ENCODE data around the gene KIF26A. TPM values are rescaled to one million over a fixed set of nuclear protein-coding genes. Genes with fewer than 3 reads are reported as not detected.
A peak's percentile ranks its signal among the peaks of the same experiment; 100 is the strongest.

KIF26A gene
- total RNA-seq, 1 donor from 2014 or later, result 1.4 TPM

DNA sequence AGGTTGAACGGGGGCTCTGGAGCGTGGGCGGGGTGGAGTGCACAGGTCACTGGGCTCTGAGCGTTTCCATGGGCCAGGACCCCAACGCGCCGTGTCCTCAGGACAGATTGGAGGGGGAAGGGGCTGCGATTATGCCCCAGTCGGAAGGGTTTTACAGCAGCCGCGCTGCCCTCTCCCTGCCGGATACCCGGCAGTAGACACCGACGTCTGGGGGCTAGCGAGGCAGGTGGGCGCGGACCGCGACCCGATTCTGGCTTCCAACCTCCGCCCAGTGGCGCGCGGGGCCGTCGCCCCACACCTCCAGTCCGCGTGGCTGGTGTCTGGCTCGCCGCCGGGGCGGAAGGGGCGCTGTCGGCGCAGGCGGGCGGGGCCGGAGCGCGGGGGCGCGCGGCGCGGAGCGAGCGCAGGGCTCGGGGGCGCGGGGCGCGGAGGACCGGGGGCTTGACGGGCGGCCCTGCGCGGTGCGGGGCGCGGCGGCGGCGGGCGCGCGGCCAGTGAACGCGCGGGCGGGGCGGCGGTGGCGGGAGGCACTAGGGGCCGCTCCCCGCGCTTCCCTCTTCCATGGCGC lies 2.4 kb upstream of the KIF26A start:
- Histone ChIP-seq H3K4me3 (ENCODE audit: insufficient read depth, low read depth, low read length) (no peak overlapping the region), H3K4me2 (ENCODE audit: low read length) (peak overlapping the region; percentile 54), H3K9ac (ENCODE audit: low read length) (no peak overlapping the region), H2AFZ (ENCODE audit: low read depth, low read length) (no peak overlapping the region), H3K4me1 (ENCODE audit: insufficient read depth, low read length) (peaks cover 5% of the 10 kb centered on the region), H3K9me3 (ENCODE audit: insufficient read depth, low read depth, low read length) (no peaks in the 10 kb centered on the region), H4K20me1 (ENCODE audit: insufficient read depth, low read length) (no peaks in the 10 kb centered on the region), H3K27me3 (ENCODE audit: insufficient read depth, low read length) (peaks cover 25% of the 10 kb centered on the region), H3K27ac (ENCODE audit: low read depth, low read length) (no peak overlapping the region), H3K36me3 (ENCODE audit: insufficient read depth, low read length) (no peaks in the 10 kb centered on the region), H3K79me2 (ENCODE audit: insufficient read depth, low read length) (no peaks in the 10 kb centered on the region)
- no peak overlapping the region for H3K27ac Mint-ChIP-seq (ENCODE audit: unreplicated experiment)
- TF ChIP-seq, protein P1, sequence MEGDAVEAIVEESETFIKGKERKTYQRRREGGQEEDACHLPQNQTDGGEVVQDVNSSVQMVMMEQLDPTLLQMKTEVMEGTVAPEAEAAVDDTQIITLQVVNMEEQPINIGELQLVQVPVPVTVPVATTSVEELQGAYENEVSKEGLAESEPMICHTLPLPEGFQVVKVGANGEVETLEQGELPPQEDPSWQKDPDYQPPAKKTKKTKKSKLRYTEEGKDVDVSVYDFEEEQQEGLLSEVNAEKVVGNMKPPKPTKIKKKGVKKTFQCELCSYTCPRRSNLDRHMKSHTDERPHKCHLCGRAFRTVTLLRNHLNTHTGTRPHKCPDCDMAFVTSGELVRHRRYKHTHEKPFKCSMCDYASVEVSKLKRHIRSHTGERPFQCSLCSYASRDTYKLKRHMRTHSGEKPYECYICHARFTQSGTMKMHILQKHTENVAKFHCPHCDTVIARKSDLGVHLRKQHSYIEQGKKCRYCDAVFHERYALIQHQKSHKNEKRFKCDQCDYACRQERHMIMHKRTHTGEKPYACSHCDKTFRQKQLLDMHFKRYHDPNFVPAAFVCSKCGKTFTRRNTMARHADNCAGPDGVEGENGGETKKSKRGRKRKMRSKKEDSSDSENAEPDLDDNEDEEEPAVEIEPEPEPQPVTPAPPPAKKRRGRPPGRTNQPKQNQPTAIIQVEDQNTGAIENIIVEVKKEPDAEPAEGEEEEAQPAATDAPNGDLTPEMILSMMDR (IDR thresholded peaks at IDR 0.05; ENCODE audit: insufficient read depth, low read depth, low read length), result no peak
- peak; percentile 63 for TF ChIP-seq EZH2 (IDR thresholded peaks at IDR 0.05; ENCODE audit: insufficient read depth, low read length)
- no peaks in the 10 kb centered on the region for H3K4me1 Mint-ChIP-seq (ENCODE audit: low read depth, unreplicated experiment)
- H3K36me3 Mint-ChIP-seq (ENCODE audit: low read depth, unreplicated experiment), result no peaks in the 10 kb centered on the region
- no peak overlapping the region for H3K4me3 Mint-ChIP-seq (ENCODE audit: unreplicated experiment)
- FAIRE-seq, result no peak
- peaks cover under 1% of the 10 kb centered on the region for H3K9me3 Mint-ChIP-seq (ENCODE audit: unreplicated experiment)
- DNase-seq (ENCODE audit: low read depth), result no peak
- peaks cover 47% of the 10 kb centered on the region for H3K27me3 Mint-ChIP-seq (ENCODE audit: low read depth, unreplicated experiment)

DNA sequence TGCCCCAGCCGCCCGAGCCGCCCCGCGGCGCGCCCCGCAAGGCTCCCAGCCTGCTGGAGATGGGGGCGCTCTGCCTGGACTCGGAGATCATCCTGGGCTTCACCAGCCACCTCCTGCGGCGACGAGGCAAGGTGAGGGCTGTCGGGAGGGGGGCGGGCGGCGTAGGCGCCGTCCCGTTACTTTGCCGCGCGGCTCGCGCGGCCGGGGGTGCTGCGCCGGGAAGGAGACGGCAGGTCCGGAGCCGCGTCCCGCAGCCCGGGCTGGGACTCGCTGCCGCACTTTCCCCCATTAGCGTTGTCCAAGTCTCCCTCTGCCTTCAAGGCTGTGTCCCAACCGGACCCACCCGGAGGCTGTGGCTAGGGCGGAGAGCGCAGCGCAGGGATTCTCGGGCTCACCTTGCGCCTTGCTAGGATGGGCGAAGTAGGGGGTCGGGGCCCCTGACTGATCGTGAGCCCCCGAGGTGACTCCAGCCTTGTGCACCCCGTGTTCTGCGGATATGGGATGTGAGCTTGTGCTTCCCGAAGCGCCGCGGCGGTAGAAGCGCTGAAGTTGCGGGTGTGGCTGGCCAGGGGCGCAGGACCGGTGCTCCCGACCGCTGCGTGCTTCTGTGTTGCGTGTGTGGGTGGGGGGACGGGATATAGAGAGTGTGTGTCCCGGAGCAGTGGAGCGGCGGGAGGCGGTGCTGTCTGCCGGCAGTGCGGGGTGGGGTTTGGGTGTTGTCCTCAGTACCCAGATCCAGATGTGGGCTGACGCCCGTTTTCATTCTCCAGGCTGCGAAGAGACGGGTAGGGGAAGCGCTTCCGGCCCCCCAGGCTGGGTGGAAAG lies 1.7 kb upstream of the KIF26A start:
- no peak overlapping the region for H2AFZ ChIP-seq (ENCODE audit: low read depth, low read length)
- no peak for DNase-seq (ENCODE audit: low read depth)

More for the DNA sequence above, 1.7 kb upstream of the KIF26A start:
- FAIRE-seq, result no peak
- Mint-ChIP-seq H3K4me3 (ENCODE audit: unreplicated experiment) (peak overlapping the region; percentile 79), H3K9me3 (ENCODE audit: unreplicated experiment) (no peaks in the 10 kb centered on the region), H3K4me1 (ENCODE audit: low read depth, unreplicated experiment) (no peaks in the 10 kb centered on the region), H3K27me3 (ENCODE audit: low read depth, unreplicated experiment) (peaks cover 42% of the 10 kb centered on the region), H3K36me3 (ENCODE audit: low read depth, unreplicated experiment) (no peaks in the 10 kb centered on the region), H3K27ac (ENCODE audit: unreplicated experiment) (no peak overlapping the region)
- no peaks in the 10 kb centered on the region for H3K9me3 ChIP-seq (ENCODE audit: insufficient read depth, low read depth, low read length)
- H3K27ac ChIP-seq (ENCODE audit: low read depth, low read length), result no peak overlapping the region
- H3K4me2 ChIP-seq (ENCODE audit: low read length), result peak overlapping the region; percentile 54
- TF ChIP-seq EZH2 (IDR thresholded peaks at IDR 0.05; ENCODE audit: insufficient read depth, low read length), result peak; percentile 71
- TF ChIP-seq, protein P1 (IDR thresholded peaks at IDR 0.05; ENCODE audit: insufficient read depth, low read depth, low read length), result no peak
- no peak overlapping the region for H3K4me3 ChIP-seq (ENCODE audit: insufficient read depth, low read depth, low read length)
- H3K9ac ChIP-seq (ENCODE audit: low read length), result no peak overlapping the region
- no peaks in the 10 kb centered on the region for H3K79me2 ChIP-seq (ENCODE audit: insufficient read depth, low read length)
- H3K36me3 ChIP-seq (ENCODE audit: insufficient read depth, low read length), result no peaks in the 10 kb centered on the region
- peaks cover 5% of the 10 kb centered on the region for H3K4me1 ChIP-seq (ENCODE audit: insufficient read depth, low read length)
- peaks cover 25% of the 10 kb centered on the region for H3K27me3 ChIP-seq (ENCODE audit: insufficient read depth, low read length)
- no peaks in the 10 kb centered on the region for H4K20me1 ChIP-seq (ENCODE audit: insufficient read depth, low read length)

All from astrocyte (in vitro differentiated cells and primary cell).